ENCODE measurements around the gene B4GALT5.
"Not testable (repeated sequence)": the region's sequence is repeated elsewhere in the genome, so short reads cannot be mapped to it uniquely, and the experiment has no call there.

B4GALT5 gene

DNA sequence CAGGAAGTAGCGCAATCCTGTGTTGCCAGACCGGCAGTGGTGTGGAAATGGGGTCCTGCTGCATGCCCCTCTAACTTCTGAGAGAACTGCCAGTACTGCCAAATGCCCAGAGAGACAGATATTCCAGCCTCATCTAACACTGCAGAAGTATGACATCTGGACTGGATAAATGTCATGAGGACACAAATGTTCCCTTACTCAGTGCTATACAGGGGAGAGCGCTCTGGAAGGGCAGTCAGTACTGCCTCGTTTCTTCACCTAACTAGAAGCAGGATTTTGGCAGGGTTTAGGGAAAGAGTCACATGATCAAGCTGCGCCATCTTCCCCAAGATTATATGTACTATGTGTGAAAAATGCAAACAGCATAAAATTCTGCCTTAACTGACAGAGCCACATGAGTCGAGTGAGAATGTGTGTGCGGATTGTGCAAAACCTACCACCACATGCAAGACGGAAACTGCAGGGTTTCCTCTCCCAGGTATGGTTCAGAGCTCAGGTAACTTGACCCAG is 59.7 kb downstream of the B4GALT5 start:
- DNase-seq: no peak

DNA sequence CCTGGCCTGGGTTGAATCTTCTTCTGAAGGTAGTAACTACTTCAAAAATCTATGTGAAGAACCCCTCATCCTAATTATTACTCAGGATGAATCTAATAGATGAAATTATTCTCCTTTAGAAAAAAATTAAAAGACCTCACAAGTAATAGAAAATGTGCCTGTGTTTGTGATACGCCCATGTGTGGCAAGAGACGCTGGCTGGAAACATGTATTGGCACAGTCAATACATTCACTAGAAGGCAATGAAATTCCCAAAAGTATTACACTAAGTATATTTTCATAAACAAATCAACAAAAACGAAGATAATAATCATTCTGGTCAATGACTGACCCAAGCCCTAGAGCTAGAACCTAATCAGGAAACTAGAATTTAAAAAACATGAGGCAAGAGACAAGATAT is 64.0 kb downstream of the B4GALT5 start:
- DNase-seq: no peak

DNA sequence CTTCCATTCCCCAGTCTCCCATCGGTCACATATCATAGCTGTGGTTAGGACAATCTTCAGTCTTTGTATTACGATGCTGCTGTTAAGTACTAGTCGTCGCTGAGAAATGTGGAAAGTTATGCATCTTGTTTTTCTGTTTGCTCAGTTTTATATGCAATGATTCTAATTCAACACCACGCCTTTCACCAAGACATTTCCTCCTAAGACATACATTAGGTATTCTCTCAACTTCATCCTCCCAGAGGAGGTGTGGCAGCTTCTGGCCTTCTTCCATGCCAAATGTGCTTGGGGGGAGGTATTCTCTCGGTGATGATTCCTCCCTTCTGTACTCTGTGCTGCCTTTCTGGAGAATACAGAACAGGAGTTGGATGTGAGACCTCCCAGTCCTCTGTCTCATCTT is 66.1 kb downstream of the B4GALT5 start:
- no peak for DNase-seq

DNA sequence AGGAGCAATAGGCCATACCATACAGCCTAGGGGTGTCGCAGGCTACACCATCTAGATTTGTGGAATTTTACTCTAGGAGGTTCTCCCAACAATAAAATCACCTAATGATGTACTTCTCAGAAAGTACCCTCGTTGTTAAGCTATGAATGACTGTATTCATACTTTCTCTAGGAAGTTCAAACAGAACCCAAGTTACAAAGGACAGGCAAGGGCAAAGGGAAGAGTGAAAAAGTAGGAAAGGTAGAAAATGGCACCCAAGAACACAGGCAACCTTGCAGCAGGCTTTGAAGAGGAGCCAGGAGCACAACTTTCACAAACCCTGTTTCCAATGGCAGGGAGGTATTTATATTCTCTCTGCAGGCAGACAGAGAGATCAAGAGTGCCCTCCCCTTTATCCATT is 67.2 kb downstream of the B4GALT5 start:
- DNase-seq: no peak

DNA sequence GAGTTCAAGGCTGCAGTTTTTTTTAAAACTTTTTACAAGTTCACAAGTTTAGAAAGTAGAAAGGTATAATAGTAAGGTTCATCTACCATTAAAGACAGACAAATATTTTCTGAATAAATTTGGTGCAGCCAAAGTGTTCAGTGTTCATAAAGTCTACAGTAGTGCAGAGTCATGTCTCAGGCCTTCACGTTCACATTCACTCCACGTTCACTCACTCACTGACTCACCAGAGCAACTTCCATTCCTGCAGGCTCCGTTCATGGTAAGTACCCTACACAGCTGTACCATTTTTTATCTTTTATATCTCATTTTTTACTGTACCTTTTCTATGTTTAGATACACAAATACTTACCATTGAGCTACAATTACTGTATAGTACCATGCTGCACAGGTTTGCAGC is 67.6 kb downstream of the B4GALT5 start:
- no peak for DNase-seq

DNA sequence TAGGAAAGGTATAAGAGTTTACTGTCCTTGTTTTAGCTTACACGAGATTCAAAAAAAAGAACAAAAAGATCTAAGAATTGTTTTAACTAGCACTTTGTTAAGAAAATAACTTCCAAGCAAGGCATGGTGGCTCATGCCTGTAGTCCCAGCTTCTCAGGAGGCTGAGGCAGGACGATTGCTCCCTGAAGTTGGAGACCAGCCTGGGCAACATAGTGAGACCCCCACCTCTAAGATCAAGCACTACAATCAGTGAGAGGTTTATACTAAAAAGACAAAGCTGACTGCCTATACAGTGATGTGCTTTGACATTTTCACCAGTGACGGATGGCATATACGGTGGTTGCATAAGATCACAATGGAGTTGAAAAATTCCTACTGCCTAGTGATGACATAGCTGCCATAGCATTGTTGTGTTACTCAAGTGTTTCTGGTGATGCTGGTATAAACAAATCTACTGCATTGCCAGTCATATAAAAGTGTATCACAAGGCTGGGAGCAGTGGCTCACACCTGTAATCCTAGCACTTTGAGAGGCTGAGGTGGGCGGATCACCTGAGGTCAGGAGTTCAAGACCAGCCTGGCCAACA is 68.6 kb downstream of the B4GALT5 start:
- no peak for DNase-seq

DNA sequence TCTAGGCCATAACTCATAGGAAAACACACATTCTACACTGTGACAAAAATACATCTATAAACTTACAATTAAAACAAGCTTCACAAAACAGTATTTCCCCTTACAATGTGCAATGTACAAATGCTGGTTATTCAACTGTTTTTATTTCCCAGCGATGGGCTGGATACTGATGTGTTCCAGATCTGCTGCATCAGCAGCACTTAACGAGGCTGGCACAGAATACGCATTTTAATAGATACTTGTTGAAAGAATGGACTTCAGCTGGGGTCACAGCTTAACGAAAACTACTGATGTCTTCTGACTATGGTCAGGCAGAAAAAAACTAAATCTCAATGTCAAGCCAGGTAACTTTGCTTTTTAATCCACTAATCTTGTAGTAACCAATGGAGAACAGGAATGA is 70.9 kb downstream of the B4GALT5 start:
- DNase-seq: no peak

DNA sequence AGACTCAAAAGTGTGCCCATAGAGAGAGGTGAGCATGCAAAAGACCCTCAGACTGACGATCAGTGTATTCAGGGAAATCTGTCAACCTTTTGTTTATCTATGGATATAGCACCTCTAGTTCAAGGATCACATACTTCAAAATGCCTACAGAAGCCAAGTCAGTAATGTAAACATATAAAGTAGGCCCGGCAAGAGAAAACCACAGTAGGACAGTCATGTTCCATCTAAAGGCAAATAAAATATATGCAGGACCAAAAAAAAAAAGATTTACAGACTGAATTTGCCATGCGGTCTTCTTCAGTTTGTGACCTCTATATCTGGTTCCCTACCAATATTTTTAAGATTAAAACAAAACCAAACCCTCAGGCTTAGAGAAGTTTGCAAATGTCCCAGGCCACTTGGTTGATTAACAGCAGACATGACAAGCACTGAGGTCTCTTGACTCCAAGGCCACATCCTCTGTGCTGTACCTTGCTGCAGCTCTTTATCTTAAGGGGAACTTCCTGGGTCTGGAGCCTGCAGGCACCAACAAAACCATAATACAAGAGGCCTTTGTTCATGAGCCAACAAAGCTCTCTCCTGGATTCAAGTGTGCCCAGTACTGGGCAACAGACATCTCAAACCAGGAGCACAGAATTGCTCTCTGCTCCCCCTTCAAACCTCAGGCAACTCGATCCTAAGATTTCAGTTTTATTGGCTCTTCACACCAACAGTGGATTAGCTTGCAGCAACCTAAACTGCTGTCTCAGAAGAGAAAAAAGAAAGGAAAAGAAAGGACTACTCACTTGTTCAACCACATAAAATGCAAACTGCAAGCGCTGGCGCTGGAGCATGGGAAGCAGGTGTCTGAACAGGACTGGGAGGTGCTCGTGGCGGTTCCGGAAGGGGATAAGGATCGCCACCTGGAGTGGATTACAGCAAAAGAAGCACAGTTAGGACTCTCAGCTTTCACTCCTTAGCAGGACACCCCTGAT is 71.7 kb downstream of the B4GALT5 start:
- no peak for DNase-seq

DNA sequence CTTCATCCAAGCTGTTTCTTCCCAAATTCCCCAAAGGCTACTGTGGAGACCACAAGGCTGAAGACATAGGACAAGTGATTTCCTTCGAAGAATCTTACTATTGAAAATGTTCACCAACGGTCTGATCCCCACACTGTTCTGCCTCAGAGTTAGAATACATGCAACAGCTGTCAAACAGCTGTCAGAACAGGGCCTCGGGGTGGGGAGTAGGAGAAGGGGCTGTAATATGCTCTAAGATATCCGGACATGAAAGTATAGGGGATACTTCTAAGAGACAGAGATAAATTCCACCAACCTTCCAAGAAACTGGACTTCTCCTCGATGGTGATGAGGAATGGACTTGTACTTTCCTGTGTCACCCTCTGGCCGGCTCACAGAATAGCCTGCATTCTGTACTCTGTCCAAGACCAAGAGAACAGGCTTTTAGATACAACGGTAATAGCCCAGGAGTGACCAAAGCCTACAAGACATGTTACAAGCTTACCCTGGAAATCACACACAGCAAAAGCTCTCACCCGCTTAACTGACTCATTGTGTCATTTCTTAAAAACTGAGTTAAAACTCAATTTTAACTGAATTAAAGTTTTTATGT is 76.5 kb downstream of the B4GALT5 start:
- no peak for DNase-seq

DNA sequence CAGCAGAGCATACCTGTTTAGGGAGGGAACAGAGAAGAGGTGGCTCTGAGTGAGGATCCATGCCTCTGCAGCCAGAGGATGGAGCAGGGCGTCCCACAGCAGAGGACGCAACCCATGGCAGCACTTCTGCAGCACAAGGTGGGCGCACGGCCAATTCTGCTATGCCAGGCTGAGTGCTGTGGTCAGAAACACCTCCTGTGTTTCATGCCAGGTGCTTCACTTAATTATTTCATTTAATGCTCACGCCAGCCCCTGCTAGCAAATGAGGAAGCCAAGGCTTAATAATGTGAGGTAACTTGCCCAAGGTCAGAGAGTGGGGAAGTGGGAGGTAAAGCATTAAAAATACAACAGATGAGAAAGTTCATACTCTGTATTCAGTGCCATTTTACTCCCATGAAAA is 77.2 kb downstream of the B4GALT5 start:
- DNase-seq: no peak

DNA sequence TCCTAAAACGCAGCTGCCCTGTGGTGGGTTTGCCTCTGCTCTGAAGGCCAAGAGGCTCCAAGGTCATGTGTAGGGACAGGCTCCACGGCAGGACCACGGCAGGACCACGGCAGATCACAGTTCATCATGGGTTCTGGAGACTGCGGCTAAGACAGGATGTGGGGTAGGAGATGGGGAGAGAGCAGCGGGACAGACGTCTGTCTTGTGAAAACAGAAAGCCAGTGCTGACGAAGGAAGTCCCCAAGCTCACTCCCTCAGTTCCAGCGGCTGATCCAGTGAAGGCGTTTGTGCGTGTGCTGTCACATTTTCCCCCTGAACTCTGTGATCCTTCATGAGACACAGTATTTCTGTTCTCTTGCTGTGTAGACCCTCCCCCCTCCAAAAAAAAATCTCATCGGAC is 77.8 kb downstream of the B4GALT5 start:
- no peak for DNase-seq

DNA sequence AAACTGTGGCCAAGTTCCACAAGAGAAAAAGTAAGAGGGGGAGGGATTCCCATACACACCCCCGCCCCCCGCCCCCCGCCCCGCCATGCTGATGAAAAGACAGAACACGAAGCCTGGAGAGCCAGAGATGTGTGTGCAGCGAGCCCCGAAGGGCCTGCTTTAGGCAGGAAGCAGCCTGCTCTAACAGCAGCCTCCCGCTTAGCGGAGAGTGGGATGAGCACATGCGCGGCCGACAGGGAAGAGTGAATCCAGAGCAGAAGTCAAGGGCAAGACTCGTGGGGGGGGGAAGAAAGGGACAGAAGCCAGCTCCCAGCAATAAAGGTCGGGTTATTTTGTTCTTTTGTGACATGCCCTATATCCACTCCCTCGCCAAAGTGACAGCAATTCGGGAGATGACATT is 78.5 kb downstream of the B4GALT5 start:
- DNase-seq: no peak

DNA sequence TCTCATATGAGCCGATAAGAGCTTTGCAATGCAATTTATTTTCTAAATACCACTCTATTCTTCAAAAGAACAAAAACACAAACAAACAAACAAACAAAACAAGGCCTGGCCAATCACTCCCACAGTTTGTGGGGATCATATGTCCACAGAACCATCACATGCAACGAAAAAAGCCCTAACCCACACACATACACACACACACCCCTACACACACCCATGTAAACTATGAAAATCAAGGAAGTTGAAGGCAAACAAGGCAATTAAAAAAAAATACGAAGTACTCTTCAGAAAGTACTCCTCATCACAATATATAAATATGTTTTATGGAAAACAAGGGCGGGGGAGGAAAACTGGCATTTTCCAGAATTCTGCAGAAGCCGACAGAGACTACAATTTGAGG is 79.6 kb downstream of the B4GALT5 start:
- DNase-seq: no peak

DNA sequence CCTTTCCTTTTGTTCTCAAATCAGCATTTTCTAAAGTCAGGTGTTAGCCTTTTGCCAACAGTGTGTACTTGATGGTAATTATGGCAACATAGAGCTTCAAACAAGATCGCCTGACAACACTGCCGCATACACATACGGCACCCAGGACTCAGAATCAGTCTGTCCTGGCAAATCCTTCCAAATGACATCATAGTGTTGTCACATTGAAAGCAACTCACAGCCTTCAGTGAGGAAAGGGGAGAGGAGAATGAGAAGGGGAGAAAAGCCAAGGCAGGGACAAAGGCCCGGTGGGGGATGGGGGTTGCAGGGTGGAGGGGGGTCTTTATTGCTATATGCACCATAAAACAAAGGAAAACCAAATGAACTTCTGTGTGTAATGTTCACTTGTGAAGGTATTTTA is 80.0 kb downstream of the B4GALT5 start:
- no peak for DNase-seq

DNA sequence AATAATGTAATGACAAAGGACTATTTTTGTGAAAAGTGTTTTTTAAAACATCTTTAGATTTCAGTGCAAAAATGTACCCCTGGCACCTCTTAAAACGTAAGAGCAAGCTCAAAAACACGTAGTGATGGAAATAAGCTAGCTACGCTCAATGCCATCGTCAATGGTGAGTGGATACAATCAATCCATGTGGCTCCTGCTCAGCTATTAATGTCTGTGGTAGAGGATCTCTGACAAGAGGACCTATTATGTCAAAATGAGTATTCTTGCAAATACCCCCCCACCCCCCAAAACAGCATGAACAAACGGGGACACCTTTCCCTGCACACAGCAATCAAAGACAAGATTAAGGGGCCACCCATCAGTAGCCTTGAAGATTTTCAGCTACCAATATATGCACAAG is 80.7 kb downstream of the B4GALT5 start:
- DNase-seq: no peak

DNA sequence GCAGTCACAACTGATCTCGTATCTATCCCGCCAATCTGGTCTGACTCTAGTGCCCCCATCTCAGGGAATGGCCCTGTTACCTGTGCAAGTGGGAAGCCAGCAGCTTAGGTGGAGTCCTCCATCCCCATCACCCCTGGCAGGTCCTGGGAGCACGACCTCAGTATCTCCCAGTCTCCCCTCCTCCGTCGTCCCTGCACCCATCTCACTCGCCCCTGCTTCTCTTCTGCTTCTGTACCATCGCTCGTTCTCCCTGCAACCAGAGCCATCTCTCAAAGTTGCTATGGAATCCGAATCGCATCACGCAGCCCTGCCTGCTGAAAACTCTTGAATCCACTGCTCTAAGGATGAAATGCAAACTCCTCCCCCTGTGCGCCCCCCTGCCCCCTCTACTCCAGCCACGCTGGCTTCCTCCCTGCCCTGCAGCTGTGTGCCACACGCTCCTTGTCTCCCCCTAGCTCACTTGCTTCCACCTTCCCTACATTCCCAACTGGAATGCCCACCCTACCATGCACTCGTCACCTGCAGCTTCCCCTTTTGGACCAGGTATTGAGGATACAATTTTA is 81.7 kb downstream of the B4GALT5 start:
- DNase-seq: no peak

DNA sequence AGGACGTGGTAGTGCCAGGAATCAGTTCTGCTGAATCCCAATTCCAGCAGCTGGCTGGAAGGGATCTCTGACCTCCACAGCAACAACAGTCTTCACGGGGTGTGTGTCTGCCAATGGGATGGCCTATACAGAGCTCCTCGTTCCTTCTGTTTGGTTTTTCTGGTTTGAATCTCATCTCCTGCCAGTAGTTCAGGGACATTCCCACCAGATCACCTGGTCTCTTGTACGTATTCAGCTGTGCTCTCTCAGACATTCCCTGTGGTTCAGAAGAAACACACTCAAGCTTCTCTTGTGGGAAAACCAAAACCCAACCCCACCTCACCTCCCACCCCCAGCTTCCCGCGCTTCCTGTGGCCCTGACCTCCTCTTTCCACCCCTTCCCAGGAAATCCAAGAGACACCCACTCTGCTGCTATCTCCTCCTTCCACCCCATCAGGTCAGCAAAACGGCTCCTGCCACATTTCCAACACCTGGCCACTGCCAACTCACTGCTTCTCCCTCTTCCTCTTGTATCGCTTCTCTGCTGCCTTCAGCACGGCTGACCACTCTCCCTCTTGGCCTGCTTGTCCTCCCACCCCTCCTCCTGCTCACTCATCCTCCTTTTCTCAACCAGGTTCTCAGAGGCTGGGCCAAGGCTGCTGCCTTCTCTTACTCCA is 82.5 kb downstream of the B4GALT5 start:
- no peak for DNase-seq

DNA sequence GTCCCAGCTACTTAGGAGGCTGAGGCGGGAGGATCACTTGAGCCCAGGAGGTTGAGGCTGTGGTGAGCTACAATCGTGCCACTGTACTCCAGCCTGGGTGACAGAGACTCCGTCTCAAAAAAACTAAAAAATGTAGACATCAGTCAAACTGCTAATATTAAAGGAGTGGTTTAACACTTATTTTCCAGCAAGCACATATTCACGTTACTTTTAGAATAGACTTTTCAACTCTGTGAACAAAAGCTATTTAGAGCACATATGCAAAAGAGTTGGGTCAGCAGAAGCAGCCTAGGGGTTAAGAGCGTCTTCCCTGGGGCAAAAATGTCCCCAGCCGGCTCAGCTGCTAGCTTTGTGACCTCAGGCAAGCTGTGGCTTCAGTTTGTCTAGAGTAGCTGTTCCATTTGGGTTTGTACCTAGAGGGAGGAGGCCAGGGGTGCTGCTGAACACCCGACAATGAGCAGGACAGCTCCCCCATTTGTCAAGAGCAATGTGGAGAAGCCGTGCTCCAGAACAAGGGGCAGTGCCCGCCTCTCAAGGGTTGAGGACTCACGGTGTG is 83.2 kb downstream of the B4GALT5 start:
- no peak for DNase-seq

DNA sequence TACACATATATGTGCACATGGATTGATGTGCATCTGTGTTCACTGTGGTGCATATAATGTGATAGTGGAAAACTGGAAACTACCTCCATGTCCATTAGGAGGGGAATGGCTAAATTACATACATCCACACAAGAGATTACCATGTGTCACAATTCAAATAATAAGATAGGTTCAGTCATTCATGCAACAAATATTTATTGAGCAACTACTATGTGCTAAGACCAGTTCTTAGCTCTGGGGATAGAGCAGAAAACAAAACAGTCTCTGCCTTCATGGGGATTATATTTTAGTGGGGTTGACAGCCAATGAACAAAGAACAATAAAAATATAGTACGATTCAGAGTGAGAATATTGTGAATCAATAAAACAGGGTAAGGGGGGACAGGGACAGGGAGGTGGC is 84.1 kb downstream of the B4GALT5 start:
- no peak for DNase-seq

DNA sequence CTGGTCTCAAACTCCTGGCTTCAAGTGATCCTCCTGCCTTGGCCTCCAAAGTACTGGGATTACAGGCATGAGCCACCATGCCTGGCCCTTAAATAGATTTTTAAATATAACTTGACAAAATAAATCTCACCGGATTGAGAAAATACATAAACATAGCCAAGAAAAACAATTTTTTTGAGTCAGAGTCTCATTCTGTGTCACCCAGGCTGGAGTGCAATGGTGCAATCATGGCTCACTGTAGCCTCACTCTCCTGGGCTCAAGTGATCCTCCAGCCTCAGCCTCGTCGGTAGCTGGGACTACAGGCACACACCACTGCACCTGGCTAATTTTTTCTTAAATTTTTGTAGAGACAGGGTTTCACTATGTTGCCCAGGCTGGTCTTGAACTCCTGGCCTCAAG is 85.4 kb downstream of the B4GALT5 start:
- DNase-seq: not testable (repeated sequence)

DNA sequence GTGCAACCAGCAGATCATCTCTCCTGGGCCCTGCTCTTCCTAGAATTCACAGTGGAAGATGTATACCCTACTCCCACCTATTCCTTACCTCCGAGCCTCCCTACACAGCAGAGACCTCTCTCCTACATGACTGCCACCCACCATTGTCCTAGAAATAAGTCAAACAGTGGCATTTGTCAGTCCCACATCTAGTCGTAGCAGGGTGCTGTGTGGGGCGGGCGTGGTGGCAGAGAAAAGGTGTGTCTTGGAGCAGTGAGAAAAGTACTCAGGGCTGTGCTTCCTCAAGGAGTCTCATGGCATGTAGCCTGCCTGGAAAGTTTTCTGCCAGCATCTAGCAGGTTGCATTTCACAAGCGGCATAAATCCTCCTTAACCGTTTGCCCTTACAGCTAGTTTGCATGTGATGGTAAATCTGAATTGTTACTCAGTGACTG is 86.3 kb downstream of the B4GALT5 start:
- no peak for DNase-seq

DNA sequence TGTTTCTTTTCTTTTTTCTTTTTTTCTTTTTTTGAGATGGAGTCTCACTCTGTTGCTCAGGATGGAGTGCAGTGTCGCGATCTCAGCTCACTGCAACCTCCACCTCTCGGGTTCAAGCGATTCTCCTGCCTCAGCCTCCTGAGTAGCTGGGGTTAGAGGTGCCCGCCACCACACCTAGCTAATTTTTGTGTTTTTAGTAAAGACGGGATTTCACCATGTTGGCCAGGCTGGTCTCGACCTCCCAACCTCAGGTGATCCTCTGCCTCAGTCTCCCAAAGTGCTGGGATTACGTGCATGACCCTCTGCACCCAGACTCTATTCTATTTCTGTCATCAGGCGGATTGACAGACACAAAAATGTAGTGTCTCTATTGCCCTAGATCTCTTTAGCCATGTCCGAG is 88.7 kb downstream of the B4GALT5 start:
- not testable (repeated sequence) for DNase-seq

DNA sequence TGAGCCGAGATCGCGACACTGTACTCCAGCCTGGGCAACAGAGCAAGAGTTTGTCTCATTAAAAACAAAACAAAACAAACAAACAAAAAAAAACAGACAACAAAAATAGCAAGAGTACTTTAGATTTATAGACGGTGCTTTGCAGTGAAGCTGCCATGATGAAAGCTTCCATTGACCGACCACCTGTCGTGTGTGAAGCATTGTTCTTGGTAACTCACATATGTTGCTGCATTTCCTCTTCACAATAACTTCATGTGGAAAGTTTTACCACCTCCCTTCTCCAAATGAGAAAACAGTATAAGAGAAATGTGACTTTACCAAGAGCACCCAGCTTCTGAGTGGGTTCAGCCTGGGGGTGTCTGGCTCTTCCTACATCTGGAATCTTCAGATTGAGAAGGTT is 89.4 kb downstream of the B4GALT5 start:
- DNase-seq: no peak
